GM23338 (cell line): ENCODE results near the gene COL25A1. TPM values are rescaled to one million over a fixed set of nuclear protein-coding genes. Genes with fewer than 3 reads are reported as not detected.

ENCODE experiments used
- ATAC-seq: fragments of 200-7000 bp; cut with Tn5 transposase; 3 replicates; pipeline ENCODE4 v1.9.1; 2020
- DNase-seq: peaks from one replicate; pipeline ENCODE4 v3.0.0-alpha.2; 2015; ENCODE audit warnings: low spot score
- H2AFZ ChIP-seq: fragments of 200-600 bp; sonication (generic); 2 replicates; pipeline ENCODE4 v1.8.0; 2016; ENCODE audit warnings: antibody characterized with exemption, mild to moderate bottlenecking, moderate library complexity
- H3F3A ChIP-seq: fragments of 200-600 bp; sonication (generic); replicated peaks from 2 replicates; pipeline ENCODE4 v1.8.0; 2017; ENCODE audit warnings: antibody characterized with exemption, mixed run types, low read depth
- H3K27ac ChIP-seq: fragments of 200-600 bp; sonication (generic); 2 replicates; pipeline ENCODE4 v1.6.1; 2016; ENCODE audit warnings: low read depth
- H3K27me3 ChIP-seq: fragments of 200-600 bp; sonication (generic); 2 replicates; pipeline ENCODE4 v1.8.0; 2016; ENCODE audit warnings: mild to moderate bottlenecking, mixed run types, moderate library complexity; ENCODE audit not compliant: insufficient read depth
- H3K36me3 ChIP-seq: fragments of 200-600 bp; sonication (generic); 2 replicates; pipeline ENCODE4 v1.8.0; 2016; ENCODE audit warnings: mild to moderate bottlenecking; ENCODE audit not compliant: insufficient read depth
- H3K4me1 ChIP-seq: fragments of 200-600 bp; sonication (generic); 2 replicates; pipeline ENCODE4 v1.8.0; 2016; ENCODE audit warnings: mild to moderate bottlenecking, moderate library complexity; ENCODE audit not compliant: insufficient read depth
- H3K4me2 ChIP-seq: fragments of 200-600 bp; sonication (generic); 2 replicates; pipeline ENCODE4 v1.7.1; 2017; ENCODE audit warnings: mixed run types
- H3K4me3 ChIP-seq: fragments of 200-600 bp; sonication (generic); 2 replicates; pipeline ENCODE4 v1.6.1; 2016; ENCODE audit warnings: mixed run types
- H3K79me2 ChIP-seq: fragments of 200-600 bp; sonication (generic); replicated peaks from 2 replicates; pipeline ENCODE4 v1.8.0; 2017; ENCODE audit warnings: mild to moderate bottlenecking; ENCODE audit not compliant: insufficient read depth
- H3K9me2 ChIP-seq: fragments of 200-600 bp; sonication (generic); 2 replicates; pipeline ENCODE4 v1.8.0; 2017; ENCODE audit not compliant: insufficient read depth
- H4K20me1 ChIP-seq: fragments of 200-600 bp; sonication (generic); replicated peaks from 2 replicates; pipeline ENCODE4 v1.8.0; 2017; ENCODE audit warnings: mild to moderate bottlenecking; ENCODE audit not compliant: insufficient read depth
- H3K27ac Mint-ChIP-seq: 2 replicates; pipeline ENCODE4 v1.8.0; 2020; ENCODE audit warnings: inconsistent platforms, mild to moderate bottlenecking, moderate library complexity, mixed read lengths
- H3K27me3 Mint-ChIP-seq: 3 replicates; pipeline ENCODE4 v1.8.0; 2022; ENCODE audit warnings: low read depth, mild to moderate bottlenecking, moderate library complexity, mixed read lengths, inconsistent platforms; ENCODE audit not compliant: insufficient read depth, poor library complexity
- H3K36me3 Mint-ChIP-seq: 3 replicates; pipeline ENCODE4 v1.8.0; 2021; ENCODE audit warnings: low read depth, mild to moderate bottlenecking, inconsistent platforms, moderate library complexity, mixed read lengths
- H3K4me1 Mint-ChIP-seq: 3 replicates; pipeline ENCODE4 v1.8.0; 2020; ENCODE audit warnings: mild to moderate bottlenecking, inconsistent platforms, mixed read lengths
- H3K4me3 Mint-ChIP-seq: 3 replicates; pipeline ENCODE4 v1.8.0; 2021; ENCODE audit warnings: moderate library complexity, mild to moderate bottlenecking, inconsistent platforms, mixed read lengths
- H3K9me3 Mint-ChIP-seq: 3 replicates; pipeline ENCODE4 v1.8.0; 2020; ENCODE audit warnings: moderate library complexity, mild to moderate bottlenecking, inconsistent platforms, mixed read lengths
- CREB1 ChIP-seq: fragments of 250-450 bp; sonication (Bioruptor Pico); IDR thresholded peaks from 2 replicates; pipeline ENCODE4 v1.5.0; 2020; ENCODE audit warnings: low read depth, mild to moderate bottlenecking, moderate library complexity
- CTCF ChIP-seq, 2 experiments: fragments of 200-600 bp in 1 of 2; sonication (generic) in 1 of 2; conservative IDR thresholded peaks; 2 replicates each; pipeline versions ENCODE4 v1.5.1 to v1.6.1; 2016 to 2017; ENCODE audit warnings: antibody characterized with exemption in 2 of 2, low read depth in 2 of 2, mild to moderate bottlenecking in 2 of 2, moderate library complexity in 1 of 2
- EZH2 ChIP-seq: fragments of 200-600 bp; sonication (generic); IDR thresholded peaks from one replicate; pipeline ENCODE4 v1.8.0; 2017; ENCODE audit warnings: antibody characterized with exemption, mild to moderate bottlenecking, low read depth; ENCODE audit not compliant: unreplicated experiment
- EZH2phosphoT487 ChIP-seq: fragments of 200-600 bp; sonication (generic); IDR thresholded peaks from one replicate; pipeline ENCODE4 v1.8.1; 2018; ENCODE audit warnings: antibody characterized with exemption; ENCODE audit not compliant: unreplicated experiment
- JUNB ChIP-seq: IDR thresholded peaks from one replicate; pipeline ENCODE4 v1.6.1; 2016; ENCODE audit warnings: antibody characterized with exemption; ENCODE audit not compliant: unreplicated experiment
- NANOG ChIP-seq: IDR thresholded peaks from 2 replicates; pipeline ENCODE4 v1.6.1; 2016; ENCODE audit warnings: antibody characterized with exemption, borderline replicate concordance
- POLR2AphosphoS5 ChIP-seq: IDR thresholded peaks from 2 replicates; pipeline ENCODE4 v1.6.1; 2016; ENCODE audit warnings: antibody characterized with exemption, low read depth
- REST ChIP-seq: IDR thresholded peaks from one replicate; pipeline ENCODE4 v1.6.1; 2018; ENCODE audit warnings: antibody characterized with exemption; ENCODE audit not compliant: unreplicated experiment
- ZNF114 ChIP-seq: fragments of 250-450 bp; sonication (Bioruptor Pico); IDR thresholded peaks from 2 replicates; pipeline ENCODE4 v1.5.0; 2020; ENCODE audit warnings: mild to moderate bottlenecking, moderate library complexity
- ZNF331 ChIP-seq: fragments of 250-450 bp; sonication (Bioruptor Pico); IDR thresholded peaks from 2 replicates; pipeline ENCODE4 v1.5.0; 2020; ENCODE audit warnings: low read depth, mild to moderate bottlenecking, moderate library complexity
- ZNF462 ChIP-seq: fragments of 250-450 bp; sonication (Bioruptor Pico); IDR thresholded peaks from 2 replicates; pipeline ENCODE4 v1.5.0; 2020; ENCODE audit warnings: mild to moderate bottlenecking, moderate library complexity
- polyA plus RNA-seq: library from polyadenylated mRNA; unstranded; fragments of >200 nt; fragmentation: Nextera tagmentation; extraction: Ambion mirVana; gene quantifications from 2 replicates; pipeline ENCODE4 v1.2.1, GENCODE V29; 2016
- total RNA-seq: library from RNA; depleted of rRNA; stranded (reverse); fragments of >200 nt; shearing (Covaris generic); gene quantifications from 2 replicates; pipeline ENCODE4 v1.2.3, GENCODE V29; 2014

Gene COL25A1
- total and polyA plus RNA-seq, 2 experiments from 2014 or later: 3.9 to 5.6 TPM

GRCh38 chr4:109079731-109080130, 222.7 kb downstream of the COL25A1 start:
- Histone ChIP-seq H3K27ac (no peak overlapping the region), H2AFZ (no peak overlapping the region), H3K9me2 (no peaks in the 10 kb centered on the region), H3K79me2 (no peaks in the 10 kb centered on the region), H3F3A (no peaks in the 10 kb centered on the region), H4K20me1 (no peaks in the 10 kb centered on the region), H3K36me3 (no peaks in the 10 kb centered on the region), H3K4me3 (no peak overlapping the region), H3K27me3 (no peaks in the 10 kb centered on the region), H3K4me2 (no peak overlapping the region), H3K4me1 (no peaks in the 10 kb centered on the region)
- no peak overlapping the region for H3K4me3 Mint-ChIP-seq
- TF ChIP-seq EZH2: no peak
- no peak for TF ChIP-seq CTCF (conservative IDR thresholded peaks at IDR 0.05; ENCODE audit: low read depth in 2 of 2)
- no peak for TF ChIP-seq CREB1 (CRISPR knock-in tag)
- no peak for TF ChIP-seq ZNF114 (CRISPR knock-in tag)
- DNase-seq (no peak), ATAC-seq (no peak)
- peaks cover 7% of the 10 kb centered on the region; the same call in 2 of the 3 replicates for H3K9me3 Mint-ChIP-seq
- H3K4me1 Mint-ChIP-seq: no peaks in the 10 kb centered on the region
- H3K27me3 Mint-ChIP-seq: no peaks in the 10 kb centered on the region
- peaks cover 2% of the 10 kb centered on the region; the same call in 1 of the 3 replicates for H3K36me3 Mint-ChIP-seq
- H3K27ac Mint-ChIP-seq: no peak overlapping the region

GRCh38 chr4:109079201-109079600, 223.3 kb downstream of the COL25A1 start:
- Histone ChIP-seq H3F3A (no peaks in the 10 kb centered on the region), H3K4me3 (no peak overlapping the region), H3K27me3 (no peaks in the 10 kb centered on the region), H3K9me2 (no peaks in the 10 kb centered on the region), H3K4me1 (no peaks in the 10 kb centered on the region), H4K20me1 (no peaks in the 10 kb centered on the region), H3K36me3 (no peaks in the 10 kb centered on the region), H3K4me2 (no peak overlapping the region), H2AFZ (no peak overlapping the region), H3K27ac (no peak overlapping the region), H3K79me2 (no peaks in the 10 kb centered on the region)
- no peaks in the 10 kb centered on the region for H3K4me1 Mint-ChIP-seq
- no peaks in the 10 kb centered on the region for H3K27me3 Mint-ChIP-seq
- no peak overlapping the region for H3K27ac Mint-ChIP-seq
- ATAC-seq (no peak), DNase-seq (no peak)
- H3K4me3 Mint-ChIP-seq: no peak overlapping the region
- H3K9me3 Mint-ChIP-seq: peaks cover 10% of the 10 kb centered on the region; the same call in 2 of the 3 replicates
- H3K36me3 Mint-ChIP-seq: peaks cover 5% of the 10 kb centered on the region; the same call in 2 of the 3 replicates
- TF ChIP-seq REST: no peak
- TF ChIP-seq ZNF331: no peak
- no peak for TF ChIP-seq POLR2AphosphoS5
- no peak for TF ChIP-seq EZH2phosphoT487
- TF ChIP-seq CREB1 (CRISPR knock-in tag): no peak
- no peak for TF ChIP-seq JUNB
- TF ChIP-seq ZNF462: no peak
- no peak for TF ChIP-seq NANOG
